DOHH2 (cell line): Measurements from ENCODE around the gene SOX5.

Experiments used
- H3F3A ChIP-seq: fragments of 200-600 bp; sonication (generic), shearing (Covaris generic); 2 replicates; pipeline ENCODE4 v1.6.0; 2016; ENCODE audit warnings: antibody characterized with exemption, mild to moderate bottlenecking; ENCODE audit not compliant: control insufficient read depth, insufficient read depth
- H3K27ac ChIP-seq: fragments of 200-600 bp; sonication (generic); 2 replicates; pipeline ENCODE4 v1.5.1; 2014; ENCODE audit warnings: low read depth, mild to moderate bottlenecking, low read length, moderate library complexity
- H3K27me3 ChIP-seq: fragments of 200-600 bp; sonication (generic); 2 replicates; pipeline ENCODE4 v1.6.1; 2014; ENCODE audit warnings: mild to moderate bottlenecking, low read length, mixed read lengths; ENCODE audit not compliant: control insufficient read depth
- H3K36me3 ChIP-seq: fragments of 200-600 bp; sonication (generic); 2 replicates; pipeline ENCODE4 v1.6.1; 2014; ENCODE audit warnings: mild to moderate bottlenecking, low read length, moderate library complexity, mixed read lengths; ENCODE audit not compliant: control insufficient read depth
- H3K4me1 ChIP-seq: fragments of 200-600 bp; sonication (generic); 2 replicates; pipeline ENCODE4 v1.6.1; 2014; ENCODE audit warnings: mild to moderate bottlenecking, low read length, mixed read lengths; ENCODE audit not compliant: control insufficient read depth
- H3K4me2 ChIP-seq: fragments of 200-600 bp; sonication (generic); 2 replicates; pipeline ENCODE4 v1.6.0; 2014; ENCODE audit warnings: mild to moderate bottlenecking, low read length, moderate library complexity
- H3K4me3 ChIP-seq: fragments of 200-600 bp; sonication (generic); 2 replicates; pipeline ENCODE4 v1.5.1; 2014; ENCODE audit warnings: mild to moderate bottlenecking, low read length, mixed read lengths
- H3K79me2 ChIP-seq: fragments of 200-600 bp; sonication (generic); 2 replicates; pipeline ENCODE4 v1.6.1; 2014; ENCODE audit warnings: mild to moderate bottlenecking, low read length, mixed read lengths; ENCODE audit not compliant: control insufficient read depth
- H3K9me2 ChIP-seq: fragments of 200-600 bp; sonication (generic); replicated peaks from 2 replicates; pipeline ENCODE4 v1.6.1; 2014; ENCODE audit warnings: mild to moderate bottlenecking, low read length, mixed read lengths; ENCODE audit not compliant: control insufficient read depth
- H3K9me3 ChIP-seq: fragments of 200-600 bp; sonication (generic); 2 replicates; pipeline ENCODE4 v1.6.1; 2014; ENCODE audit warnings: antibody characterized with exemption, low read length, mixed read lengths; ENCODE audit not compliant: control insufficient read depth, insufficient read depth
- H4K20me1 ChIP-seq: fragments of 200-600 bp; sonication (generic); 2 replicates; pipeline ENCODE4 v1.6.0; 2014; ENCODE audit warnings: low read depth, mild to moderate bottlenecking, antibody characterized with exemption, low read length, moderate library complexity; ENCODE audit not compliant: control insufficient read depth, insufficient read depth
- CTCF ChIP-seq: fragments of 200-600 bp; sonication (generic); IDR thresholded peaks from one replicate; pipeline ENCODE4 v1.5.1; 2014; ENCODE audit warnings: antibody characterized with exemption, mild to moderate bottlenecking, low read depth, low read length; ENCODE audit not compliant: poor library complexity, severe bottlenecking
- EZH2phosphoT487 ChIP-seq: fragments of 200-600 bp; sonication (generic); IDR thresholded peaks from 2 replicates; pipeline ENCODE4 v1.6.1; 2017; ENCODE audit warnings: borderline replicate concordance, mild to moderate bottlenecking, antibody characterized with exemption, low read length, moderate library complexity, mixed read lengths

The SOX5 gene

GRCh38 chr12:23893611-23894010 is 55.9 kb downstream of the SOX5 start:
- Histone ChIP-seq H3K4me1 (peaks cover 5% of the 10 kb centered on the region; the same call in 1 of the 2 replicates), H3K9me3 (no peaks in the 10 kb centered on the region), H4K20me1 (no peaks in the 10 kb centered on the region), H3K27ac (no peak overlapping the region), H3K9me2 (no peaks in the 10 kb centered on the region), H3K36me3 (no peaks in the 10 kb centered on the region), H3K4me3 (no peak overlapping the region), H3K4me2 (no peak overlapping the region), H3F3A (no peaks in the 10 kb centered on the region), H3K27me3 (no peaks in the 10 kb centered on the region), H3K79me2 (no peaks in the 10 kb centered on the region)
- TF ChIP-seq EZH2phosphoT487 (no peak), CTCF (no peak)

GRCh38 chr12:23891115-23891514 is 58.4 kb downstream of the SOX5 start:
- no peaks in the 10 kb centered on the region for H3K9me2 ChIP-seq
- no peaks in the 10 kb centered on the region for H3K79me2 ChIP-seq
- H4K20me1 ChIP-seq: no peaks in the 10 kb centered on the region
- no peaks in the 10 kb centered on the region for H3K9me3 ChIP-seq
- H3K4me1 ChIP-seq: peaks cover 5% of the 10 kb centered on the region; the same call in 1 of the 2 replicates
- no peaks in the 10 kb centered on the region for H3F3A ChIP-seq
- no peaks in the 10 kb centered on the region for H3K27me3 ChIP-seq
- TF ChIP-seq CTCF: no peak
- no peak for TF ChIP-seq EZH2phosphoT487
- H3K27ac ChIP-seq: no peak overlapping the region
- H3K4me3 ChIP-seq: no peak overlapping the region
- H3K4me2 ChIP-seq: no peak overlapping the region
- H3K36me3 ChIP-seq: no peaks in the 10 kb centered on the region

- no peaks in the 10 kb centered on the region for H3K9me3 ChIP-seq
- H4K20me1 ChIP-seq: no peaks in the 10 kb centered on the region
- no peak overlapping the region for H3K27ac ChIP-seq
Observed at GRCh38 chr12:23889069-23889440, 60.4 kb downstream of the SOX5 start.

More at GRCh38 chr12:23889069-23889440, 60.4 kb downstream of the SOX5 start:
- H3K4me1 ChIP-seq: peaks cover 5% of the 10 kb centered on the region; the same call in 1 of the 2 replicates
- no peaks in the 10 kb centered on the region for H3K79me2 ChIP-seq
- no peak overlapping the region for H3K4me3 ChIP-seq
- no peaks in the 10 kb centered on the region for H3K36me3 ChIP-seq
- no peaks in the 10 kb centered on the region for H3K27me3 ChIP-seq
- no peaks in the 10 kb centered on the region for H3F3A ChIP-seq
- TF ChIP-seq CTCF: no peak
- TF ChIP-seq EZH2phosphoT487: no peak
- no peak overlapping the region for H3K4me2 ChIP-seq
- H3K9me2 ChIP-seq: no peaks in the 10 kb centered on the region
